PC-9 (cell line): ENCODE data around the gene FAM163A.

Experiments used
- CTCF ChIP-seq: fragments of 200-600 bp; sonication (generic); conservative IDR thresholded peaks from 2 replicates; pipeline ENCODE4 v1.6.1; 2017; ENCODE audit warnings: mixed run types, antibody characterized with exemption, mild to moderate bottlenecking, moderate library complexity
- EZH2 ChIP-seq: fragments of 200-600 bp; sonication (generic); IDR thresholded peaks from 2 replicates; pipeline ENCODE4 v1.8.0; 2017; ENCODE audit warnings: antibody characterized with exemption, low read depth

DNA sequence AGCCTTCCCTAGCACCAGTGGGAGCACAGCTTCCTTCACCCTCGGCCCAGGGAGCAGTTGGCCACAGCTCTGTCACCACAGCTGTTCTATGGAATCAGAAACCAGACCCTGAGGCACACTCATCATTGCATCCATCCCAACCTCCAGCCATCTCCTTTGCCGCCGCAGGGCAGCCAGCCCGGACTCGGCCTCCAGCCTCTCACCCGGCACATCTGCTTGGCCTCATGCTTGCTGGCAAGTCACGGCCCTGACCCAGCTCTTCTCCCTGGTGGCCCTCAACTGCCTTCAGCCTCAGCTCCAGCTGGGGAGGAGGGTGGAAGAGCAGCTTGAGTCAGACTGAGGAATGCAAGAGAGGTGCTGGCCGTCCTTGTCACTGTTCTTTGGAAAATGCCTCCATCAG is 74.7 kb downstream of the FAM163A start:
- TF ChIP-seq CTCF = no peak
- no peak for TF ChIP-seq EZH2
